SK-N-SH treated with all-trans-retinoic acid at 6 μM for 48 hours (cell line): ENCODE results near the gene ATF5.

Experiments used
- ARNTL ChIP-seq: fragments of 450-650 bp; formaldehyde crosslinking; IDR thresholded peaks from 2 replicates; pipeline ENCODE4 v1.5.0; 2020; ENCODE audit warnings: low read depth, mild to moderate bottlenecking, moderate library complexity, borderline replicate concordance
- CREB5 ChIP-seq: fragments of 250-450 bp; sonication (Bioruptor Pico); IDR thresholded peaks from 2 replicates; pipeline ENCODE4 v1.5.1; 2020; ENCODE audit warnings: low read depth, mild to moderate bottlenecking, moderate library complexity
- CSDC2 ChIP-seq: fragments of 250-450 bp; sonication (Bioruptor Pico); IDR thresholded peaks from 2 replicates; pipeline ENCODE4 v1.5.0; 2020; ENCODE audit warnings: mild to moderate bottlenecking, moderate library complexity
- CSRNP3 ChIP-seq: fragments of 250-450 bp; sonication (Bioruptor Pico); IDR thresholded peaks from 2 replicates; pipeline ENCODE4 v1.5.1; 2021; ENCODE audit warnings: mild to moderate bottlenecking, moderate library complexity
- ESRRG ChIP-seq: fragments of 250-450 bp; sonication (Bioruptor Pico); IDR thresholded peaks from 2 replicates; pipeline ENCODE4 v1.6.1; 2021; ENCODE audit warnings: mild to moderate bottlenecking
- GLIS3 ChIP-seq: fragments of 250-450 bp; sonication (Bioruptor Pico); IDR thresholded peaks from 2 replicates; pipeline ENCODE4 v1.5.0; 2020; ENCODE audit warnings: mild to moderate bottlenecking, moderate library complexity
- PATZ1 ChIP-seq: fragments of 250-450 bp; sonication (Bioruptor Pico); IDR thresholded peaks from 2 replicates; pipeline ENCODE4 v1.8.0; 2020; ENCODE audit warnings: mild to moderate bottlenecking, moderate library complexity, borderline replicate concordance
- POU6F1 ChIP-seq: fragments of 250-450 bp; sonication (Bioruptor Pico); IDR thresholded peaks from 2 replicates; pipeline ENCODE4 v1.8.0; 2021; ENCODE audit warnings: low read depth, mild to moderate bottlenecking, moderate library complexity, borderline replicate concordance
- SNAI2 ChIP-seq: fragments of 250-450 bp; sonication (Bioruptor Pico); IDR thresholded peaks from 2 replicates; pipeline ENCODE4 v1.5.0; 2020; ENCODE audit warnings: mild to moderate bottlenecking, moderate library complexity
- TCF4 ChIP-seq: fragments of 250-450 bp; sonication (Bioruptor Pico); IDR thresholded peaks from 2 replicates; pipeline ENCODE4 v1.8.0; 2021; ENCODE audit warnings: mild to moderate bottlenecking, moderate library complexity, borderline replicate concordance
- TSHZ2 ChIP-seq: fragments of 250-450 bp; sonication (Bioruptor Pico); IDR thresholded peaks from 2 replicates; pipeline ENCODE4 v1.5.0; 2020; ENCODE audit warnings: mild to moderate bottlenecking, moderate library complexity
- ZFP3 ChIP-seq: fragments of 250-450 bp; sonication (Bioruptor Pico); IDR thresholded peaks from 2 replicates; pipeline ENCODE4 v1.5.0; 2020; ENCODE audit warnings: mild to moderate bottlenecking, moderate library complexity
- ZFP30 ChIP-seq: fragments of 450-650 bp; formaldehyde crosslinking; IDR thresholded peaks from 2 replicates; pipeline ENCODE4 v1.5.0; 2022; ENCODE audit warnings: mild to moderate bottlenecking, moderate library complexity
- ZNF70 ChIP-seq: fragments of 450-650 bp; formaldehyde crosslinking; IDR thresholded peaks from 2 replicates; pipeline ENCODE4 v1.5.0; 2020; ENCODE audit warnings: mild to moderate bottlenecking, moderate library complexity

GRCh38 chr19:49894879-49895565, 34.0 kb upstream of the ATF5 start:
- TF ChIP-seq ARNTL (CRISPR knock-in tag): no peak
- no peak for TF ChIP-seq ZFP30 (CRISPR knock-in tag)
- no peak for TF ChIP-seq ZFP3 (CRISPR knock-in tag)
- no peak for TF ChIP-seq SNAI2 (CRISPR knock-in tag)
- TF ChIP-seq TCF4: no peak
- TF ChIP-seq CREB5: no peak
- no peak for TF ChIP-seq ZNF70 (CRISPR knock-in tag)
- no peak for TF ChIP-seq CSDC2 (CRISPR knock-in tag)
- no peak for TF ChIP-seq POU6F1 (CRISPR knock-in tag)
- no peak for TF ChIP-seq ESRRG (CRISPR knock-in tag)
- no peak for TF ChIP-seq PATZ1
- TF ChIP-seq CSRNP3: no peak
- TF ChIP-seq GLIS3: no peak
- no peak for TF ChIP-seq TSHZ2 (CRISPR knock-in tag)
